Gastrocnemius medialis (tissue), 4 donors: ENCODE data around the gene MAN1C1.

ENCODE experiments used
- POLR2A ChIP-seq, 2 donors: fragments of 450-650 bp; IDR thresholded peaks; one replicate each; pipeline ENCODE4 v1.6.1; 2017; ENCODE audit warnings: antibody characterized with exemption in 2 of 2, mild to moderate bottlenecking in 2 of 2, moderate library complexity in 2 of 2
- TF ChIP-seq, protein P1 (sequence below), 5 experiments: fragments of 450-650 bp in 3 of 5; fragments of 200-600 bp in 2 of 5; sonication (generic) in 2 of 5; IDR thresholded peaks in 4 of 5; conservative IDR thresholded peaks in 1 of 5; 1 replicate in 4 of 5; 2 replicates in 1 of 5; pipeline ENCODE4 v1.5.1; 2016 to 2019; ENCODE audit warnings: antibody characterized with exemption in 5 of 5, mild to moderate bottlenecking in 3 of 5, moderate library complexity in 3 of 5

DNA sequence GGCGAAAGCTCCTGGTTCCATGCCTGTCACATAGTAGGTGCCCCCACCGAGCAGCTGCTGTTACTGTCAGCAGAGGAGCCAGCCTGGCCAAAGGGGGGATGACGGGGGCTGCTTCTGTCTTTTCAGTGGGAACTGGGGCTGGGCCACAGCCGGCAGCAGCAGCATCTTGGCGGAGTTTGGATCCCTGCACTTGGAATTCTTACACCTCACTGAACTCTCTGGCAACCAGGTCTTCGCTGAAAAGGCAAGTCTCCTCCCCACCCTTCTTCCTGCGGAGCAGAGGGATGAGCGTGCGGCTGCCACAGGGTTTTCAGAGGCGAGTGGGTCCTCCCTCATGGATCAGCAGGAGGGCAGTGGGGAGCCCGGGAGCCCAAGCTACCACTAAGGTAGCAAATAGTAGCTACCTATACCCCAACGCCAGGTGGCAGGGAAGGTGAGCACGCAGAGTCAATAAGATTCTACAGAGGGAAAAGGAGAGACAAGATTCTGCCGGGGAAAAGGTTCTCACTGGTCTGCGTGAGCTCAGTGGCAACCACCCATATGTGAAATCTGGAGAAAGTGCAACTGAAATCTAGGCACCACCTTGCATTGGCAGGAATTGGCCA is 142.0 kb downstream of the MAN1C1 start:
- no peak for TF ChIP-seq POLR2A (IDR thresholded peaks at IDR 0.05)
- TF ChIP-seq, protein P1, sequence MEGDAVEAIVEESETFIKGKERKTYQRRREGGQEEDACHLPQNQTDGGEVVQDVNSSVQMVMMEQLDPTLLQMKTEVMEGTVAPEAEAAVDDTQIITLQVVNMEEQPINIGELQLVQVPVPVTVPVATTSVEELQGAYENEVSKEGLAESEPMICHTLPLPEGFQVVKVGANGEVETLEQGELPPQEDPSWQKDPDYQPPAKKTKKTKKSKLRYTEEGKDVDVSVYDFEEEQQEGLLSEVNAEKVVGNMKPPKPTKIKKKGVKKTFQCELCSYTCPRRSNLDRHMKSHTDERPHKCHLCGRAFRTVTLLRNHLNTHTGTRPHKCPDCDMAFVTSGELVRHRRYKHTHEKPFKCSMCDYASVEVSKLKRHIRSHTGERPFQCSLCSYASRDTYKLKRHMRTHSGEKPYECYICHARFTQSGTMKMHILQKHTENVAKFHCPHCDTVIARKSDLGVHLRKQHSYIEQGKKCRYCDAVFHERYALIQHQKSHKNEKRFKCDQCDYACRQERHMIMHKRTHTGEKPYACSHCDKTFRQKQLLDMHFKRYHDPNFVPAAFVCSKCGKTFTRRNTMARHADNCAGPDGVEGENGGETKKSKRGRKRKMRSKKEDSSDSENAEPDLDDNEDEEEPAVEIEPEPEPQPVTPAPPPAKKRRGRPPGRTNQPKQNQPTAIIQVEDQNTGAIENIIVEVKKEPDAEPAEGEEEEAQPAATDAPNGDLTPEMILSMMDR (IDR thresholded peaks at IDR 0.05 in 4 of 5, conservative IDR thresholded peaks at IDR 0.05 in 1 of 5) = no peak
